ENCODE measurements around the gene PLEKHJ1. TPM values are rescaled to one million over a fixed set of nuclear protein-coding genes. Genes with fewer than 3 reads are reported as not detected.

PLEKHJ1 gene
- polyA plus RNA-seq, 1 donor from 2014 or later = 219 TPM

GRCh38 chr19:2252797-2253105 lies 16.6 kb upstream of the PLEKHJ1 start:
- Histone ChIP-seq H3F3A (ENCODE audit: insufficient read depth, low read length, poor library complexity, severe bottlenecking) (no peaks in the 10 kb centered on the region), H3K9ac (ENCODE audit: low read length) (no peak overlapping the region), H4K20me1 (ENCODE audit: insufficient read depth) (no peaks in the 10 kb centered on the region), H3K27me3 (ENCODE audit: insufficient read depth, low read depth, low read length) (peaks cover 14% of the 10 kb centered on the region), H3K79me2 (replicated peaks; ENCODE audit: insufficient read depth, low read length) (no peaks in the 10 kb centered on the region), H3K36me3 (ENCODE audit: insufficient read depth, low read length) (no peaks in the 10 kb centered on the region), H3K9me2 (ENCODE audit: insufficient read depth, low read length) (no peaks in the 10 kb centered on the region), H3K9me3 (ENCODE audit: low read length) (no peaks in the 10 kb centered on the region), H3K4me2 (ENCODE audit: low read length) (no peak overlapping the region), H2AFZ (ENCODE audit: low read depth, low read length) (no peak overlapping the region), H3K4me3 (ENCODE audit: low read length) (peak overlapping the region; percentile 55), H3K27ac (ENCODE audit: low read length) (no peak overlapping the region)
- TF ChIP-seq TAF1 (IDR thresholded peaks at IDR 0.05; ENCODE audit: low read depth) (no peak), MXI1 (conservative IDR thresholded peaks at IDR 0.05; ENCODE audit: poor library complexity, severe bottlenecking) (no peak), POLR2AphosphoS5 (IDR thresholded peaks at IDR 0.05) (no peak), RAD21 (conservative IDR thresholded peaks at IDR 0.05) (no peak), REST (IDR thresholded peaks at IDR 0.05; ENCODE audit: borderline replicate concordance) (no peak), CTCF (IDR thresholded peaks at IDR 0.05; ENCODE audit: poor library complexity, severe bottlenecking) (no peak), EZH2 (IDR thresholded peaks at IDR 0.05; ENCODE audit: borderline replicate concordance, insufficient read depth, low read length, poor library complexity, severe bottlenecking) (no peak), EP300 (conservative IDR thresholded peaks at IDR 0.05; ENCODE audit: poor library complexity, severe bottlenecking) (no peak), SMC3 (conservative IDR thresholded peaks at IDR 0.05; ENCODE audit: poor library complexity) (no peak)

GRCh38 chr19:2252055-2252796 lies 16.1 kb upstream of the PLEKHJ1 start:
- Histone ChIP-seq H3K36me3 (ENCODE audit: insufficient read depth, low read length) (no peaks in the 10 kb centered on the region), H2AFZ (ENCODE audit: low read depth, low read length) (no peak overlapping the region), H3K9me2 (ENCODE audit: insufficient read depth, low read length) (no peaks in the 10 kb centered on the region), H3K79me2 (replicated peaks; ENCODE audit: insufficient read depth, low read length) (no peaks in the 10 kb centered on the region), H3K9ac (ENCODE audit: low read length) (no peak overlapping the region), H3K27me3 (ENCODE audit: insufficient read depth, low read depth, low read length) (peaks cover 14% of the 10 kb centered on the region), H4K20me1 (ENCODE audit: insufficient read depth) (no peaks in the 10 kb centered on the region), H3K4me2 (ENCODE audit: low read length) (no peak overlapping the region), H3F3A (ENCODE audit: insufficient read depth, low read length, poor library complexity, severe bottlenecking) (no peaks in the 10 kb centered on the region), H3K9me3 (ENCODE audit: low read length) (no peaks in the 10 kb centered on the region), H3K4me3 (ENCODE audit: low read length) (no peak overlapping the region), H3K27ac (ENCODE audit: low read length) (no peak overlapping the region)
- TF ChIP-seq RAD21 (conservative IDR thresholded peaks at IDR 0.05) (no peak), EZH2 (IDR thresholded peaks at IDR 0.05; ENCODE audit: borderline replicate concordance, insufficient read depth, low read length, poor library complexity, severe bottlenecking) (no peak), MXI1 (conservative IDR thresholded peaks at IDR 0.05; ENCODE audit: poor library complexity, severe bottlenecking) (no peak), TAF1 (IDR thresholded peaks at IDR 0.05; ENCODE audit: low read depth) (no peak), CTCF (IDR thresholded peaks at IDR 0.05; ENCODE audit: poor library complexity, severe bottlenecking) (no peak), EP300 (conservative IDR thresholded peaks at IDR 0.05; ENCODE audit: poor library complexity, severe bottlenecking) (no peak), POLR2AphosphoS5 (IDR thresholded peaks at IDR 0.05) (no peak), REST (IDR thresholded peaks at IDR 0.05; ENCODE audit: borderline replicate concordance) (no peak), SMC3 (conservative IDR thresholded peaks at IDR 0.05; ENCODE audit: poor library complexity) (no peak)

Measured in neural cell (in vitro differentiated cells).